ENCODE measurements around the gene POFUT2. TPM values are rescaled to one million over a fixed set of nuclear protein-coding genes. Genes with fewer than 3 reads are reported as not detected.

The POFUT2 gene
- total RNA-seq, 1 experiment from 2014 or later, result 22.6 TPM

- DNase-seq (ENCODE audit: low read depth), result no peak
Measured at GRCh38 chr21:45225041-45225740, 62.5 kb downstream of the POFUT2 start.

GRCh38 chr21:45224189-45224938 lies 63.3 kb downstream of the POFUT2 start:
- DNase-seq (ENCODE audit: low read depth), result no peak

- DNase-seq (ENCODE audit: low read depth), result no peak
Measured at GRCh38 chr21:45223236-45224185, 64.2 kb downstream of the POFUT2 start.

DNA sequence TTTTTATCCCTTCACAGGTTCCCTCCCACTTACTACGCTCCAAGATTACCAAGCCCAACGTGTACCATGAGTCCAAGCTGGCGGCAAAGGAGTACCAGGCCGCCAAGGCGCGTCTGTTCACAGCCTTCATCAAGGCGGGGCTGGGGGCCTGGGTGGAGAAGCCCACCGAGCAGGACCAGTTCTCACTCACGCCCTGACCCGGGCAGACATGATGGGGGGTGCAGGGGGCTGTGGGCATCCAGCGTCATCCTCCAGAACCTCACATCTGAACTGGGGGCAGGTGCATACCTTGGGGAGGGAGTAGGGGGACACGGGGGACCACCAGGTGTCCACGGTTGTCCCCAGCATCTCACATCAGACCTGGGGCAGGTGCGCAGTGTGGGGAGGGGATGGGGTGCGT lies 65.7 kb downstream of the POFUT2 start:
- no peak for DNase-seq (ENCODE audit: low read depth)

DNA sequence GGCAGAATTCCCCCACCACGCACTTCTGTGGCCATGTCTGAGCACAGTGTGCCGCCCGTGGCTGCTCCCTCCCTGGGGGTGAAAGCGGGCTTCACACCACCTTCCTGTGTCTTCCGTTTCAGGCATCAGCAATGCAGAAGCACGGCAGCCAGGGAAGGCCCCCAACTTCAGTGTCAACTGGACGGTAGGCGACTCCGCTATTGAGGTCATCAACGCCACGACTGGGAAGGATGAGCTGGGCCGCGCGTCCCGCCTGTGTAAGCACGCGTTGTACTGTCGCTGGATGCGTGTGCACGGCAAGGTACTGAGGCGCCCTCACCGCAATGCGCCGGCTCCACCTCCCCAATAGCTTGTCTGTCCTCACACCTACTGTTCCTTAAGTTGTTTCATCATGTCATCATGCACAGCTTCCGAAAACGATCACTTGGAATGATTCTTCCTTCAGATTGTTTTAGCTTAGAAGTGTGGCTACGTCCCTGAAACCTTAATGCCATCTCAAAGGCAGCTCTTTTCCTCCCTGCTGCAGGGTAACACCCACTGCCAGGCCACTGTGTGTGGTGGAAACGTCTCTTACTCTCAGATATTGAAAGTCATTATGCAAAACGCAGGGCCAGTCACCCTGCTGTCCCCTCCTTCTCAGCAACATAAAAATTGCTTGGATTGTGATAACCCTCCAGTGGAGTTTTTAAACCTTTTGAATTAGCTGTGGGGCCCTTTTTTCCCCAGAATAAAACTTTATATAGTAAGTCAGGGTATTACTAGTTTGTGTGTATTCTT lies 66.8 kb downstream of the POFUT2 start:
- DNase-seq (ENCODE audit: low read depth), result no peak

- no peak for DNase-seq (ENCODE audit: low read depth)
Measured at GRCh38 chr21:45220071-45220481, 67.6 kb downstream of the POFUT2 start.

DNA sequence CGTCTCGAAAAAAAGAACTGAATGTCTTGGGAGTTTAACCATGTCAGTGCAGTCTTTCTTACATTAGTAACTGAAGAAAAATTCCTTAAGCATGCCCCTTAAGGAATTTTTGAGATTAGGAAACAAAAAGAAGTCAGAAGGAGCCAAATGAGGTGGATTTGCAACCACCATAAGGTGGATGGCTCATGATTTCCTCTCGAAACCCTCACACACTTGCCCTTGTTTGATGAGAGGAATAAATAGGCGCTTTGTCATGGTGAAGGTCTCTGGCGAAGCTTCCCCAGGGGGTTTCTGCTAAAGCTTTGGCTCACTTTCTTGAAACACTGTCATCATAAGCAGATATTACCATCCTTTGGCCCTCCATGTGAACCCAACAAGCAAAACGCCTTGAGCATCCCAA lies 68.2 kb downstream of the POFUT2 start:
- no peak for DNase-seq (ENCODE audit: low read depth)

- no peak for DNase-seq (ENCODE audit: low read depth)
Measured at GRCh38 chr21:45217010-45217409, 70.7 kb downstream of the POFUT2 start.

DNA sequence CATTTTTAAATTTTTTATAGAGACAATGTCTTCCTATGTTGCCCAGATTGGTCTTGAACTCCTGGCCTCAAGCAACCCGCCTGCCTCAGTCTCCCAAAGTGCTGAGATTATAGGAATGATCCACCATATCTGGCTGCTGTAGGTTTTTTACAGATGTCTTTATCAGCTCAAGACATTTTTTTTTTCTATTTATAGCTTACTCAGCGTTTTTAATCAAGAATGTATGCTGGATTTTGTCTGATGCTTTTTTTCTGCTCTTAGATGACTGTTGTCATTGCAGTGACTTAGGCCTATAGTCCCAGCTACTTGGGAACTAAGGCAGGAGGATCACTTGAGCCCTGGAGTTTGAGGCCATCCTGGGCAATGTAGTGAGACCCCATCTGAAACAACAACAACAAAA lies 72.5 kb downstream of the POFUT2 start:
- DNase-seq (ENCODE audit: low read depth), result no peak

Other genes starting within 250 kb of the POFUT2 start
- gene ADARB1, start 213.3 kb downstream of the POFUT2 start, total RNA-seq (2014; rRNA removed; shearing (Covaris generic)), result 4.7 and 14.1 TPM in 2 replicates
- gene COL18A1, start 117.3 kb upstream of the POFUT2 start, total RNA-seq (2014; rRNA removed; shearing (Covaris generic)), result 29.5 and 38.9 TPM in 2 replicates

Data from Daoy (cell line).